CD4-positive, alpha-beta T cell (primary cell): ENCODE data around the gene ALOX15B. TPM values are rescaled to one million over a fixed set of nuclear protein-coding genes. Genes with fewer than 3 reads are reported as not detected.

ENCODE experiments used
- ATAC-seq: fragments of 200-7000 bp; cut with Tn5 transposase; one replicate; pipeline ENCODE4 v1.10.0; 2022; ENCODE audit warnings: mild to moderate bottlenecking; ENCODE audit not compliant: poor library complexity
- CTCF ChIA-PET: fragments of 350-600 bp; sonication (Branson Sonifier 250); formaldehyde crosslinking; loops from one replicate; lab custom pipeline; 2021; ENCODE audit warnings: antibody characterized with exemption, inconsistent platforms; lab: Charles Lee
- POLR2A ChIA-PET: fragments of 350-600 bp; sonication (Branson Sonifier 250); formaldehyde crosslinking; loops from one replicate; lab custom pipeline; 2021; ENCODE audit warnings: antibody characterized with exemption, inconsistent platforms; lab: Charles Lee
- DNase-seq, 14 experiments: peaks; one replicate each; pipeline ENCODE4 v3.0.0-alpha.2; 2013 to 2020; ENCODE audit warnings: mixed read lengths in 2 of 14
- H3K27ac ChIP-seq, 2 donors: one replicate each; pipeline versions ENCODE4 v1.5.1 to v1.7.0; 2013; ENCODE audit warnings: low read length in 2 of 2, low read depth in 1 of 2, mild to moderate bottlenecking in 1 of 2
- H3K27me3 ChIP-seq, 2 experiments: 1 replicate in 1 of 2; 2 replicates in 1 of 2; pipeline versions ENCODE4 v1.6.1 to v1.7.0; 2013; ENCODE audit warnings: low read length in 2 of 2, control low read depth in 1 of 2, mild to moderate bottlenecking in 1 of 2, moderate library complexity in 1 of 2; ENCODE audit not compliant: insufficient read depth in 2 of 2, control insufficient read depth in 1 of 2
- H3K36me3 ChIP-seq: one replicate; pipeline ENCODE4 v1.6.1; 2013; ENCODE audit warnings: low read length, control low read depth; ENCODE audit not compliant: insufficient read depth
- H3K4me1 ChIP-seq: one replicate; pipeline ENCODE4 v1.6.1; 2013; ENCODE audit warnings: low read length, control low read depth; ENCODE audit not compliant: insufficient read depth
- H3K4me3 ChIP-seq: one replicate; pipeline ENCODE4 v1.5.1; 2013; ENCODE audit warnings: mild to moderate bottlenecking, low read length, moderate library complexity
- H3K9me3 ChIP-seq, 2 experiments: 1 replicate in 1 of 2; 2 replicates in 1 of 2; pipeline versions ENCODE4 v1.6.1 to v1.7.0; 2013; ENCODE audit warnings: low read length in 2 of 2, mild to moderate bottlenecking in 2 of 2, control low read depth in 1 of 2, moderate library complexity in 1 of 2; ENCODE audit not compliant: control insufficient read depth in 1 of 2, insufficient read depth in 1 of 2
- H3K27ac Mint-ChIP-seq: one replicate; pipeline ENCODE4 v1.8.0; 2020; ENCODE audit warnings: mixed read lengths
- H3K27me3 Mint-ChIP-seq: one replicate; pipeline ENCODE4 v1.8.0; 2021; ENCODE audit warnings: mixed read lengths
- H3K36me3 Mint-ChIP-seq: one replicate; pipeline ENCODE4 v1.8.0; 2021; ENCODE audit warnings: low read depth, mixed read lengths
- H3K4me1 Mint-ChIP-seq: one replicate; pipeline ENCODE4 v1.8.0; 2021; ENCODE audit warnings: low read depth, mixed read lengths
- H3K4me3 Mint-ChIP-seq: one replicate; pipeline ENCODE4 v1.8.0; 2020; ENCODE audit warnings: mild to moderate bottlenecking, mixed read lengths
- H3K9me3 Mint-ChIP-seq: one replicate; pipeline ENCODE4 v1.8.0; 2020; ENCODE audit warnings: mixed read lengths
- intact Hi-C, 2 experiments: fragments of 100-400 bp; cut with DNase I in 1 of 2; cut with micrococcal nuclease in 1 of 2; formaldehyde crosslinking; loops; one replicate each; pipeline versions ENCODE4 v1.15.1 to v1.9.0; 2023 to 2025; cut with DNase I, micrococcal nuclease
- total RNA-seq, 174 experiments: library from RNA in 2 of 174; stranded (reverse) in 2 of 174; gene quantifications; one replicate each; pipeline ENCODE4 v1.2.3 and lab custom pipeline; 2021 to 2026
- TF ChIP-seq, protein P1 (sequence below): fragments of 200-600 bp; IDR thresholded peaks from one replicate; pipeline ENCODE4 v1.8.0; 2022; ENCODE audit warnings: antibody characterized with exemption, mild to moderate bottlenecking

The ALOX15B gene
- total RNA-seq, 2 experiments from 2014 or later, result not detected

DNA sequence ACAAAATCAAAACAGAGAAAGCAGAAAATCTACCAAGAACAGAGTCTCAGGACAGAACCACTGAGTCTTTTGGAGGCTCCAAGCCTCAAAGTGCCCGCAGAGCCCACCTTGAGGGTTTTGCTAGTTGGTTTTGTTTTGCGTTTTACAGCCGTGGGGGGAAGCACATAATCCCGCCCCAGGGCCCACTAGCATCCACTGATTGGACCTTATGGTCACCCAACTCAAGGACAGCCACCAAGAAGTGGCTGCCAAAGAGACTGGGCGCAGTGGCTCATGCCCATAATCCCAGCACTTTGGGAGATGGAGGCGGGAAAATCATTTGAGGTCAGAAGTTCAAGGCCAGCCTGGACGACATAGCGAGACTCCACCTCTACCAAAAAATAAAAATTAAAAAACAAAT is 9.9 kb downstream of the ALOX15B start:
- TF ChIP-seq, protein P1, sequence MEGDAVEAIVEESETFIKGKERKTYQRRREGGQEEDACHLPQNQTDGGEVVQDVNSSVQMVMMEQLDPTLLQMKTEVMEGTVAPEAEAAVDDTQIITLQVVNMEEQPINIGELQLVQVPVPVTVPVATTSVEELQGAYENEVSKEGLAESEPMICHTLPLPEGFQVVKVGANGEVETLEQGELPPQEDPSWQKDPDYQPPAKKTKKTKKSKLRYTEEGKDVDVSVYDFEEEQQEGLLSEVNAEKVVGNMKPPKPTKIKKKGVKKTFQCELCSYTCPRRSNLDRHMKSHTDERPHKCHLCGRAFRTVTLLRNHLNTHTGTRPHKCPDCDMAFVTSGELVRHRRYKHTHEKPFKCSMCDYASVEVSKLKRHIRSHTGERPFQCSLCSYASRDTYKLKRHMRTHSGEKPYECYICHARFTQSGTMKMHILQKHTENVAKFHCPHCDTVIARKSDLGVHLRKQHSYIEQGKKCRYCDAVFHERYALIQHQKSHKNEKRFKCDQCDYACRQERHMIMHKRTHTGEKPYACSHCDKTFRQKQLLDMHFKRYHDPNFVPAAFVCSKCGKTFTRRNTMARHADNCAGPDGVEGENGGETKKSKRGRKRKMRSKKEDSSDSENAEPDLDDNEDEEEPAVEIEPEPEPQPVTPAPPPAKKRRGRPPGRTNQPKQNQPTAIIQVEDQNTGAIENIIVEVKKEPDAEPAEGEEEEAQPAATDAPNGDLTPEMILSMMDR, result no peak
- no peaks in the 10 kb centered on the region for H3K36me3 Mint-ChIP-seq
- POLR2A ChIA-PET, result no interaction called here

DNA sequence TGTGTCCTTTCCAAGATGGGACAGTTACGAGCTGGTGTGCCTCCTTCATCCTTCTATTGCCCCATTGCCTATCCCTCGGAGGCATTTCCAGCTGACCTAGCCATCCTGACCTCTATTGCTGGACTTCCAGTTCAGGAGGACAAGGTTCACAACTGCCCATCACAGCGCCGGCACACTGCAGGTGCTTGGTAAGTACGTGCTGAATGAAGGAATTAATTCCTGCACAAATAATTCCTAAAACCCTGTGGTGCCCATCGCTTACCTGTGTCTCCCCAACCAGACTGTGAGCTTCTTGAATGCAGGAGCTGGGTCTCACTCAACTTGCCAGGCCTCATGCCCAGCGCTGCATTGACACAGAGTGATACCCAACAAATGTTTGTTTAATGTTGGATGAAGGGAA is 13.0 kb downstream of the ALOX15B start:
- peaks cover 8% of the 10 kb centered on the region for H3K4me1 ChIP-seq
- ChIA-PET CTCF (interaction anchor here (1.1 kb wide), 1 partner anchor 61 kb away, joined by 3 read pairs; no protein-coding TSS in a partner anchor), POLR2A (interaction anchor here (0.6 kb wide), 1 partner anchor 1192 kb away, joined by 3 read pairs; no protein-coding TSS in a partner anchor)
- no peaks in the 10 kb centered on the region for H3K27me3 ChIP-seq
- Mint-ChIP-seq H3K27me3 (peaks cover 5% of the 10 kb centered on the region), H3K36me3 (no peaks in the 10 kb centered on the region), H3K4me1 (no peaks in the 10 kb centered on the region), H3K9me3 (no peaks in the 10 kb centered on the region), H3K27ac (no peak overlapping the region), H3K4me3 (no peak overlapping the region)
- no peaks in the 10 kb centered on the region for H3K36me3 ChIP-seq
- no peaks in the 10 kb centered on the region for H3K9me3 ChIP-seq
- ATAC-seq, result no peak
- TF ChIP-seq, protein P1, result no peak
- no peak overlapping the region for H3K27ac ChIP-seq
- DNase-seq, result no peak
- no peak overlapping the region for H3K4me3 ChIP-seq
- intact Hi-C loops, result loop anchor here in 1 of 2 experiments (10.0 kb wide), 1 partner anchor 67 kb away; no protein-coding TSS in a partner anchor

More for the DNA sequence above, 9.9 kb downstream of the ALOX15B start:
- Histone ChIP-seq H3K36me3 (no peaks in the 10 kb centered on the region), H3K4me1 (no peaks in the 10 kb centered on the region), H3K27ac (no peak overlapping the region), H3K4me3 (no peak overlapping the region), H3K9me3 (no peaks in the 10 kb centered on the region), H3K27me3 (no peaks in the 10 kb centered on the region)
- ATAC-seq (no peak), DNase-seq (no peak)
- CTCF ChIA-PET, result interaction anchor here (0.6 kb wide), 1 partner anchor 57 kb away, joined by 3 read pairs; no protein-coding TSS in a partner anchor
- no peak overlapping the region for H3K4me3 Mint-ChIP-seq
- H3K9me3 Mint-ChIP-seq, result no peaks in the 10 kb centered on the region
- H3K27ac Mint-ChIP-seq, result no peak overlapping the region
- H3K4me1 Mint-ChIP-seq, result no peaks in the 10 kb centered on the region
- intact Hi-C loops, result no loop called here
- H3K27me3 Mint-ChIP-seq, result no peaks in the 10 kb centered on the region

DNA sequence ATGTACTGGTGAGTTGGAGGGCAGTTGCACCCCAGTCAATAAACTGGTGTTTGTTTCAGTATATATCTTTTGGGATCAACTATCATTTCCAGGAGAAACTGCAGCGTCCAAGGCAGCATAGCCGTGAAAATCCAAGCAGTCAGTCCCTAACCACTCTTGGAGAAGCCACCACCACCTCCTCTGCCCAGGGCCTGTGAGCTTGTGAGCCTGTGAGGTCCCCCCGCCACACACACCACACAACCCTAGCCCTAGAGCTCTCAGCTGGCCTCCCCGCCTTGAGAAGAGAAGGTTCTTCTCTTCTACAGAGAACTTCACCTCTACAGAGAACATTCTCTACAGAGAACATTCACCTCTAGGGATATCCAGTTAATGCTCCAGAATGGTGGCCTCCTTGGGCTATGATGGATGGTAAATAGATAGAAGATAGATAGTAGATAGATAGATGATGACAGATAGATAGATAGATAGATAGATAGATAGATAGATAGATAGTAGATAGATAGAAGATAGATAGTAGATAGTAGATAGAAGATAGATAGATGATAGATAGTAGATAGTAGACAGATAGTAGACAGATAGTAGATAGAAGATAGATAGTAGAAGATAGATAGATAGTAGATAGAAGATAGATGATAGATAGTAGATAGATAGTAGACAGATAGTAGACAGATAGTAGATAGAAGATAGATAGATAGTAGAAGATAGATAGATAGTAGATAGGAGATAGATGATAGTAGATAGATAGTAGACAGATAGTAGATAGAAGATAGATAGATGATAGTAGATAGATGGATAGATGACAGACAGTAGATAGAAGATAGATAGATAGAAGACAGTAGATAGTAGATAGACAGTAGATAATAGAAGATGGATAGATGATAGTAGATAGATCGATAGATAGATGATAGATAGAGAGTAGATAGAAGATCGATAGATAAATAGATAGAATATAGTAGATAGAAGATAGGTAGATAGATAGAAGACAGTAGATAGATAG is 13.7 kb downstream of the ALOX15B start:
- ATAC-seq (no peak), DNase-seq (no peak)
- H3K4me1 Mint-ChIP-seq, result no peaks in the 10 kb centered on the region
- H3K9me3 Mint-ChIP-seq, result no peaks in the 10 kb centered on the region
- intact Hi-C loops, result loop anchor here in 1 of 2 experiments (10.0 kb wide), 1 partner anchor 68 kb away; no protein-coding TSS in a partner anchor
- H3K9me3 ChIP-seq, result no peaks in the 10 kb centered on the region
- H3K27ac ChIP-seq, result no peak overlapping the region
- no peaks in the 10 kb centered on the region for H3K36me3 ChIP-seq
- no peak overlapping the region for H3K4me3 ChIP-seq
- ChIA-PET CTCF (interaction anchor here (1.1 kb wide), 1 partner anchor 62 kb away, joined by 3 read pairs; no protein-coding TSS in a partner anchor), POLR2A (no interaction called here)
- H3K4me1 ChIP-seq, result peaks cover 11% of the 10 kb centered on the region
- peaks cover 10% of the 10 kb centered on the region for H3K27me3 Mint-ChIP-seq
- H3K27me3 ChIP-seq, result no peaks in the 10 kb centered on the region
- no peak overlapping the region for H3K27ac Mint-ChIP-seq
- TF ChIP-seq, protein P1, result no peak
- no peaks in the 10 kb centered on the region for H3K36me3 Mint-ChIP-seq
- H3K4me3 Mint-ChIP-seq, result no peak overlapping the region
